Measurements from ENCODE around the gene DNAI2.

- TF ChIP-seq EP300 (IDR thresholded peaks at IDR 0.05) = no peak
- TF ChIP-seq CTCF (IDR thresholded peaks at IDR 0.05) = no peak
- no peak for TF ChIP-seq POLR2A (IDR thresholded peaks at IDR 0.05)
Observed at GRCh38 chr17:74241847-74242246, 32.2 kb upstream of the DNAI2 start.

Data from stomach (tissue), 4 donors.